Transverse colon (tissue), 3 donors: ENCODE results near the gene GJD4.

Experiments used
- CTCF ChIP-seq, 5 experiments: fragments of 200-600 bp in 3 of 5; fragments of 450-650 bp in 2 of 5; sonication (generic) in 3 of 5; IDR thresholded peaks; 1 replicate in 2 of 5; 2 replicates in 3 of 5; pipeline ENCODE4 v1.5.1; 2016 to 2017; ENCODE audit warnings: antibody characterized with exemption in 5 of 5, inconsistent platforms in 3 of 5, mild to moderate bottlenecking in 2 of 5, moderate library complexity in 1 of 5
- EP300 ChIP-seq: sonication (generic); formaldehyde crosslinking; IDR thresholded peaks from one replicate; pipeline ENCODE4 v1.6.1; 2017; ENCODE audit warnings: antibody characterized with exemption, low read depth

- TF ChIP-seq EP300 (no peak), CTCF (IDR thresholded peaks at IDR 0.05) (no peak)
Measured at GRCh38 chr10:35642793-35643114, 37.6 kb downstream of the GJD4 start.
